Measurements from ENCODE around the gene MRPL9. TPM values are rescaled to one million over a fixed set of nuclear protein-coding genes. Genes with fewer than 3 reads are reported as not detected.

The MRPL9 gene
- total RNA-seq, 2 donors from 2014 or later = 47.9 to 65.7 TPM

- Histone ChIP-seq H3K27ac (peak overlapping the region in 1 of 2 donors; percentile 3), H3K4me3 (peak overlapping the region; percentile 60), H3K36me3 (no peaks in the 10 kb centered on the region), H3K4me1 (ENCODE audit: control insufficient read depth in 1 of 2, low read depth in 2 of 2) (peaks cover 0 to 15% of the 10 kb centered on the region in 2 donors), H3K27me3 (replicated peaks; ENCODE audit: insufficient read depth) (no peaks in the 10 kb centered on the region), H3K9me3 (no peaks in the 10 kb centered on the region)
- ATAC-seq (ENCODE audit: insufficient number of reproducible peaks, low FRiP score, low read depth) = no peak
- DNase-seq (ENCODE audit: low spot score) = no peak
- no peak for TF ChIP-seq CTCF (IDR thresholded peaks at IDR 0.05)
Measured at GRCh38 chr1:151728151-151729054, 34.9 kb downstream of the MRPL9 start.

DNA sequence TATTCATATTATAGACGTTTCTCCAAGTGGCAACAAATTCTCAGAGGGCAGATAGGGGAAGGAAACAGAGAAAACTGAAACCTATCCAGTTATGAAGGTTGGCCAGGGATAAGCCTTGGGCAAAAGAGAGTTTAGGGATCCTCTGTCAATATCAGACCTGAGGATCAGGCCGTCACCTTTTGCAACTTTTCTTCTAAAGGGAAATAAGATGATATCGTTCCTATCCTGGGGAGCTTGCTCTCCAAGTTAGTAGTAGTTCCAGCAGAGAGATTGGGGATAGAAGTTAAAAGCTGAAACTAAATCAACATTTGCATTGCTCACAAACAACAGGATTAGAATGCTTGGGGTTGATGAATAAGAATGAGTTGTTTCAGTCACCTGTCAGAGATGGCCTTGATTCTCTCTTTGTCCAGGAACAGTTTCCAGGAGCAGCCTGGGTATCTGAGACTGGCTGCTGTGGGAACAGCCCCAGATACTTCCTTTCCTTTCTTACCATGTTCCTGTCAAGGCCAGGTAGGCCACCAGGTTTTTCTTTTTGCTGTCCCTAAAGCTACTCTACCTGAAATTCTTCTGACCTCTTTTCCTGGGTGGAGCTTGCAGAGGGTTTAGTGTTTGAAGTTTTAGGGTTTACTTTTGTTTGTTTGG is 39.4 kb downstream of the MRPL9 start:
- H3K27me3 ChIP-seq (replicated peaks; ENCODE audit: insufficient read depth) = no peaks in the 10 kb centered on the region

DNA sequence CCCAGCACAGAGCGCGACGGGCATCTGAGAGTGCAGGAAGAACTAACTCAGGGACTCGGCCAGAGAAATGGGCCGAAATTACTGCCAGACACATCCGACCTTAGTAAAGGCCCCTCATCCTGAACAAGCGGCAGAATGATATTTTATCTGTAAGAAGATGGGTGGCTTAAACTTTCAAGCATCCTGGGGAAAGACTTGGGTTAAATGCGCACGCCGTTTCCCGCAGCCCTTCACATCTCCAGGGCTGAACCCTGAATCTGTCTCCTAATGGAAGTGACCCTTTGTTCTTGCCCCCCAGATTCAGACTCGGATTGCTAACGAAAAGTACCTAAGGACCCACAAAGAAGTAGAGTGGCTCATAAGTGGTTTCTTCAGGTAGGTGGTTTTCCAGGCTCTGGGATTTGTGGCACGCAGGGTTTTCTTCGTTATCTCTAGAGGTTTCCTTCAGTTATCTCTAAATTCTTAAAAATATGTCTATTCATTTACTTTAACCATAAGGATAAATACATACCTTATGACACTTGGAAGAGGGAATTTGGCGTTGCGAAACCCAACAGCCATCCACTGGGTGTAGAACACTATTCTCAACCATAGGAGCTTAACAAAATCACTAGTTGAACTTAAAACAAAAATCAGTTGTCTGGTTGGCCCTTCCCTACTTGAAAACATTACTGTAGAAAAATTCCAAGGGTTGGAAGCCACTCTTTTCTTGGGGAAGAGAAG is 41.3 kb downstream of the MRPL9 start:
- Histone ChIP-seq H3K27ac (no peak overlapping the region), H3K27me3 (replicated peaks; ENCODE audit: insufficient read depth) (no peaks in the 10 kb centered on the region), H3K4me3 (peak overlapping the region; percentile 78), H3K36me3 (no peaks in the 10 kb centered on the region), H3K9me3 (no peaks in the 10 kb centered on the region), H3K4me1 (ENCODE audit: control insufficient read depth in 1 of 2, low read depth in 2 of 2) (peaks cover 6 to 31% of the 10 kb centered on the region in 2 donors)
- DNase-seq (ENCODE audit: low spot score) (no peak), ATAC-seq (ENCODE audit: insufficient number of reproducible peaks, low FRiP score, low read depth) (no peak)
- no peak for TF ChIP-seq CTCF (IDR thresholded peaks at IDR 0.05)

More for the DNA sequence above, 39.4 kb downstream of the MRPL9 start:
- Histone ChIP-seq H3K27ac (no peak overlapping the region), H3K9me3 (no peaks in the 10 kb centered on the region), H3K36me3 (no peaks in the 10 kb centered on the region), H3K4me1 (ENCODE audit: control insufficient read depth in 1 of 2, low read depth in 2 of 2) (peaks cover 5 to 24% of the 10 kb centered on the region in 2 donors), H3K4me3 (no peak overlapping the region)
- DNase-seq (ENCODE audit: low spot score) (no peak), ATAC-seq (ENCODE audit: insufficient number of reproducible peaks, low FRiP score, low read depth) (no peak)
- TF ChIP-seq CTCF (IDR thresholded peaks at IDR 0.05) = no peak

DNA sequence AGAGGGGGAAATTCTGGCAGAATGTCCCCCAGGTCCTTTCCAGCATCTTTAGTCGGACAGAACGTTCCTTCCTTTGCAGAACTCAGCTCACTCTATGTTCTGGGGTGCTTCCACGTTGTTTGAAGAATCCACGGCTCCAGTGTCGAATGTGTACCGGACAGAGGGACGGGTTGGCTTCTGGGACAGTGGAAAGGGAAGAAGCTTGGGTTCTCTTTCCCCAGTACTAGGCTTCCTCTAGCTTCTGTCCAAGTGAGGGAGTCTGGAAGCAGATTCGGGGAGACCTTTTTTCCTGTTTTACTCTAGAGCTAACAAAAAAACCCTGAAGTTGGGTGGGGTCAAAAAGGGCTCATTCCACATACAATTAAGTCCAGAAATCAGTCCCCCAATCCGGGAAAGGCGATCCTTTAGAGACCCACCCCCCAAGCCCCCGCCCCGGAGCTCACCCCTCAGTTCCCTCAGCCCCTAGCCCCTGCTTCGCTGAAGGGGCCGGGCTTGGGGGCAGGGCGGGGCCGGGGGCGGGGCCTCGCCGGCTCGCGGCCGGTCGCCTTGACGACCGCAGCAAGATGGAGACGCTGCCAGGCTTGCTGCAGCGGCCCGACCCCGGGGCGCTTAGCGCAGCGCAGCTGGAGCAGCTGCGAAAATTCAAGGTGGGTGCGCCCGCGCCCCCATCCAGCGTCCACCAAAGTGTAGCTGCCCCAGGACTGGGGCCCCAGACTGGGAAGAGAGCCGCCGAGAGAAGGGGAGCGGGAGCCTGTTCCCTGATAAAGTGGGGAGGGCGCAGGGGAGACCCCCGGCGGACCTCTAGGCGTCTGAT is 42.1 kb downstream of the MRPL9 start, which contains the start of gene RIIAD1:
TSS of gene RIIAD1 (plus strand) at position 549 of the 814 bp plus-strand sequence. CDS start at position 564, 15 bp downstream.
- DNase-seq (ENCODE audit: low spot score) (no peak), ATAC-seq (ENCODE audit: insufficient number of reproducible peaks, low FRiP score, low read depth) (no peak)
- Histone ChIP-seq H3K4me1 (ENCODE audit: control insufficient read depth in 1 of 2, low read depth in 2 of 2) (peaks cover 8 to 35% of the 10 kb centered on the region in 2 donors), H3K4me3 (peak within 1 kb of the TSS; percentile 78), H3K27ac (peak within 1 kb of the TSS; percentile 62 to 67), H3K9me3 (no peaks in the 10 kb centered on the region), H3K36me3 (no peaks in the 10 kb centered on the region), H3K27me3 (replicated peaks; ENCODE audit: insufficient read depth) (no peaks in the 10 kb centered on the region)
- no peak for TF ChIP-seq CTCF (IDR thresholded peaks at IDR 0.05)
